NCI-H1092 treated with DMSO at 0.1 percent for 48 hours (cell line): Measurements from ENCODE around the gene FNDC7.
A peak's percentile ranks its signal among the peaks of the same experiment; 100 is the strongest.
"Not testable (repeated sequence)": the region's sequence is repeated elsewhere in the genome, so short reads cannot be mapped to it uniquely, and the experiment has no call there.

ENCODE experiments used
- DNase-seq: peaks from one replicate; lab custom pipeline; 2025; lab: John Stamatoyannopoulos, UW

FNDC7 gene, protein sequence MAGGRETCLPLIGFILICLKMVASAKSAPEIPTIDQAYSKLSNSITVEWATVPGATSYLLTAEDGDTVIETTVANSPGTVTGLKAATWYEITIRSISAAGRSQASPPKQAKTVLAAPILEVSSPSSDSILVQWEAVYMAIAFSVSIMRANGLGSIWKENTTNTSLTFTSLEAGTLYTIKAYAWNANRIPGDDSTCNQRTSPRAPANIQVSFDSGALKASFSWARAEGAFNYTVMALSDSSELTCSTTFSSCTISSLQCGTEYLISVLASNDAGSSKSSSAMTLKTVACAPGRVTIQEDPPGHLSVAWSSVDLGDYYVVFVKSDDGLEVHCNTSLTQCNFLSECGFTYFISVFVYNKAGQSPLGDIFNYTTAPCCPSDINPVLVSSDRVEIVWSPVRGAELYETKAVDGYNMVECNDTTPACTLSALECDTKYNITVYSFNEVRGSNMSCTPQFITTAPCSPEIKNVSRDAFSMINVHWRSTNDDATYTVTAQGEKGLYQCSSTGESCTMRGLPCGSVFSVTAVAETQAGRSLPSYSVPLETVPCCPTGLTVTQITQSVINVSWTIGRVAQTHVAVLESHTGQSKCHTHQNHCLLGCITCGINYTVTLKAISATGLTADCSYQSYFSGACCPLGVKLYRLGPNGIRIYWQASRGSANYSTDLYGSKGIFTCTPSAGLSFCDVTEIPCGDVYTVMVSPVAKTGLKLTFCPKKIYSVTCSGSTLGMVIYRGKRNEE

DNA sequence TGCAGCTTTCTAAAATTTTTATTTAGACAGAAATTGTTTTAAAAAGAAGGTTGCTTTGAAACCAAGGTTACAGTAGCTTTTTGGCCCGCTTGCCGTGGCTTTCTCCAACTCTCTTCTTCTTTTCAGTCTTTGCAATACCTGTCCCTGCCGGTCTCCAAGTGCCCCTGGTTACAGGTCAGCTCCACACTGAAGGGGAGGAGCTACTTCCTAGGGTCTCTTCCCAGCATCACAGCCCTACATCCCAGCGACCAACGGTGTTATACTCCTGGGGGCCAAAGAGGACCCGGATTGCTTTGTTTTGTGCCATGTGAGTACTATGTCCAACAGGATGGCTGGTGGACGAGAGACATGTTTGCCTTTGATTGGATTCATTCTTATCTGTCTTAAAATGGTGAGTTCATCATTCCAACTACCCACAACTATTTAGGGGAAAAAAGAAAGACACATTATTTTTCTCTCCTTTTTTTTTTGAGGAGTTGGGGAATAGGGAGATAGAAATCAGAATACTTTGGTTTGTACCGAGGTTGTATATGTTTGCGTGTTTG lies at the start of gene FNDC7:
FNDC7 (plus strand) TSS at position 303 of the 545 bp plus-strand sequence; CDS start at position 329, 26 bp downstream.
- no peak for DNase-seq

DNA sequence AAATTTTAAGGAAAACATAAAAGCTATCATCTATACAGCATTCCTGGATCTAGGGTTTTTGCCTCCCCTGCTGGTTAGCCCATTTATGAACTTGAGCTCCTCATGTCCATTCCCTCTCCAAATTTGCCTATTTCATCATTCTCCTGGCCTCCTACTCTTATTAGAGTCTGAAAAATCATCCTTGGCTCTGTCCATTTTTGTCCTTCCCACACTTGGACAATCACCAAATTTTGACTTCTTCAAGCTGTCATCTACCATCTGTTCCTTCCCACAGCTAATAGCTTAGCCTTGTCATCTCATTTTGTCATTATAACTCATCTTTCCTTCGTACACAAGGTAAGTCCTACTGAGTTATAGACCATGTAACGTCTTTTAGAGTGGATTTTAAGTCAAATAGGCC lies 49.6 kb upstream of the FNDC7 start:
- no peak for DNase-seq

DNA sequence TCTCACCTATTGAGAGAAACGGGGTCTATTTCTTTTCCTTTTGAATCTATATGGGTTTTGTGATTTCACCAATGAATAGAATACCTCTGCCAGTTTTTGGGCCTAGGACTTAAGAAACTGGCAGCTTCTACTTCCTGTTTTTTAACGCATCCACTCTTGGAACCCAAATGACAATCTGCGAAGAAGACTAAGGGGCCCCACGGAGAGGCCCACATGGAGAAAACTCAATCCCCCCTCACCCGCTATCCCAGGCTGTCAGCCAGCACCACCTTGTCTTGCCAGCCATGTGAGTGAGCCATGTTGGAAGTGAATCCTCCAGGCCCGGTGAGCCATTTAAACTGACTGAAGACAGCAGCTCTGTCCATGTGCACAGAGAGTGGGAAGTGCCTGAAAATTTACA lies 48.2 kb upstream of the FNDC7 start:
- no peak for DNase-seq

DNA sequence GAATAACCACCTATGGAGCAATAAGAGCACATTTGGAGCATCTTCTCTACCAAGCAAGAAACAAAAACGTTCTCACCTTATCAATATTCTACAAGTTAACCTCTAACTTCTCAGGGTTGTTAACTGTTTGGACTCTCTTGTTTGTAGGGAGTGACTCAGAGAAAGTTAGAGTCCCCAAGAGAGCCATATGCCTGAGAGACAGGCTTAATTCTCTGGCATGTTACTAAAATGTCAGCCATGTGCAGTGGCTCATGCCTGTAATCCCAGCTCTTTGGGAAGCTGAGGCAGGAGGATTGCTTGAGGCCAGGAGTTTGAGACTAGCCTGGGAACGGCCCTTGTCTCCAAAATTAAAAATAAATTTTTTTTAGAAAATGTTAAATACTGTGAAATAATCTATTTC lies 47.6 kb upstream of the FNDC7 start:
- no peak for DNase-seq

DNA sequence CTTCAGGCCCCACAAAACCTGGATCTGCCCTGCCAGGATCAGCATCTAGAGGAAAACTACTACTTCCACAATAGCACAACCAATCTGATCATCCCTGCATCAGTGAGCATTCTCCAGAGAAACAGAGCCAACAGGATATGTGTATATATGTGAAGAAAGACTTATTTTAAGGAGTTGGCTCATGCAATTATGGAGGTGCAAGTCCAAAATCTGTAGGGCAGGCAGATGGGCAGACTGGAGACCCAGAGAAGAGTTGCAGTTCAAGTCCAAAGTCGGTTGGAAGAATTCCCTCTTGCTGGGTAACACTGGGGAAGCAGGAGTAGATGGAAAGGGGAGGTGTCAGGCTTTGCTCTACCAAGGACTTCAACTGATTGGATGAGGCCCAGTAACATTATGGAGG lies 46.9 kb upstream of the FNDC7 start:
- no peak for DNase-seq

DNA sequence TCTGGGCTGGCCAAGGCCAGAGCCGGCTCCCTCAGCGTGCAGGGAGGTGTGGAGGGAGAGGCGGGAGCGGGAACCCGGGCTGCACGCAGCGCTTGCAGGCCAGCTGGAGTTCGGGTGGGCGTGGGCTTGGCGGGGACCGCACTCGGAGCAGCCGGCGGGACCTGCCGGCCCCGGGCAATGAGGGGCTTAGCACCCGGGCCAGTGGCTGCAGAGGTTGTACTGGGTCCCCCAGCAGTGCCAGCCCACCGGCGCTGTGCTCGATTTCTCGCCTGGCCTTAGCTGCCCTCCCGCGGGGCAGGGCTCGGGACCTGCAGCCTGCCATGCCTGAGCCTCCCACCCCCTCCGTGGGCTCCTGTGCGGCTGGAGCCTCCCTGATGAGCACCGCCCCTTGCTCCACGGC lies 45.3 kb upstream of the FNDC7 start:
- DNase-seq, result not testable (repeated sequence)

DNA sequence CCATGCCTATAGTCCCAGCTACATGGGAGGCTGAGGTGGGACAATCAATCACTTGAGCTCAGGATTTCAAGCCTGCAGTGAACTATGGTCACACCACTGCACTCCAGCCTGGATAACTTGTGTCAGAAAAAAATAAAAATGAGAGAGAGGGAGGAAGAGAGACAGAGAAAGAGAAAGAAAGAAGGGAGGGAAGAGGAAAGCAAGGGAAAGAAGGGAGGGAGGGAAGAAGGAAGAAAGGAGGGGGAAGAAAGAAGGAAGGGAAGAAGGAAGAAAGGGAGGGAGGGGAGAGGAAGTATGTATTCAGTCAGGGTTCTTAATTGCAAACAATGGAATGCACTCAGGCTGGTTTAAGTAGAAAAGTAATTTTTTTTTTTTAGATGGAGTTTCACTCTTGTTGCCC lies 43.9 kb upstream of the FNDC7 start:
- DNase-seq, result no peak

DNA sequence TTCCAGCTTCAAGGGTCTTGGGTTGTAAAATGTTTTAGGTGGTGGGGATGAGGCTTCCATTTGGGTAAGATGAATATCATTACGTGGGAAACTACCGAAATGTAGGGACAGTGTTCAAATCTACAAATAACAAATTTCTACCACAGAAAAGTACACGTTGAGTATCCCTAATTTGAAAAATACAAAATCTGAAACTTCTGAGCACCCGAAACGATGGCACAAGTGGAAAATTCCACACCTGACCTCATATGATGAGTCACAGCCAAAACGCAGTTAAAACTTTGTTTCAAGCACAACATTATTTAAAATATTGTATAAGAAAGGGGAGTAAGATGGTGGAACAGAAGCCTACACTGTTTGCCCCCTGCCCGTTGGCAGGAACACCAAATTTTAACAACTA lies 43.0 kb upstream of the FNDC7 start:
- DNase-seq, result no peak

DNA sequence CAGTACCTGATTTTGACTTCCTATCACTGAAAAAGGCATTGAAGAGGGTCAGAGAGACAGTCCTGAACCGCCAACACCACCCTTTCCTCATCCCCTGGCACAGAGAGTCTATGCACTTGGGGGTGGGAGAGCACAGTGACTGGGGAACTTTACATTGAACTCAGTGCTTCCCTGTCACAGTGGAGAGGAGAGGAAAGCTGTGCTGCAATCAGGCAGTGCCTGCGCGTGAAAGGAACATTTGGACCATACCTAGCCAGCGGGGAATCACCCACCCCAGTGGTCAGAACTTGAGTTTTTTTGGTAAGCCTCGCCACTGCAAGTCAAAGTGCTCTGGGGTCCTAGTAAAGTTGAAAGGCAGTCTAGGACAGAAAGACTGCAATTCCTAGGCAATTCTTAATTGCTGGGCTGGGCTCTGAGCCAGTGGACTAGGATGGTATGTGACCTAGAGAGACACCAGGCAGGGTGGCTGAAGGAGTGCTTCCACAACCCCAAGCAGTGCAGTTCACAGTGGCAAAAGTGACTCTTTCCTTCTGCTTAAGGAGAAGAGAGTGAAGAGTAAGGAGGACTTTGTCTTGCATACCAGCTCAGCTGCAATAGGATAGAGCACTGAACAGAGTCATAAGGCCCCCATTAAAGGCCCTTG lies 42.5 kb upstream of the FNDC7 start:
- DNase-seq, result no peak

DNA sequence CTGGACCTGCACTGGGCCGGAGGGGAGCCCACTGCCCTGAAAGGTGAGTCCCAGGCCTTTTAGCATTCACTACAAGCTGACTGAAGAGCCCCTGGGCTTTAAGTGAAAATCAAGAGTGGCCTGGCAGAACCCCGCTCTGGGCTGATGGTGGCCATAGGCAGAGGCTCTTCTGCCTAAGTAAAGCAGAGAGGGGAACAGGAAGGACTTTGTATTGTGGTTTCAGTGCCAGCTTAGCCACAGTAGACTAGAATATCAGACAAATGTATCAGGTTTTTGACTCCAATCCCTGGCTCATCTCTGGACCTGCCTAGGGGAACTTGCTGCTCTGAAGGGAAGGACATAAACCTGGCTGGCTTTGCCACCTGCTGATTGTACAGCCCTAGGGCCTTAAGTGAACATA lies 41.6 kb upstream of the FNDC7 start:
- DNase-seq, result no peak

DNA sequence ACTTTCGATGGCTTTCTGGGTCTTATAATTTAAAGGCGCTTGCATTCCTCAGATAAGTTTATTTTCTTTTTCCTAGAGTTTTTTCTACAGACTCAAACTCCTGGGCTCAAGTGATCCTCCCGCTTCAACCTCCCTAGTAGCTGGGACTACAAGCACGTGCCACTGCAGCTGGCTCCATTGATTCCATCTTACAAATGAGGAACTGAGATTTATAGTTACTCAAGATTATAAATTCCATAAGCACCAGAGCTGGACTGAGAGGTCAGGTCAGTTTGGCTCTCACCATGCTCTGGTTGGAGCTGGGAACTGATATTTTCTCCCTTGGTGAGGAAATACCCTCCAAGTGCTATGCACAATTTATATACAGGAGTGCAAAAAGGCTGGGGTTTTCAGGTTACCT lies 34.0 kb upstream of the FNDC7 start:
- no peak for DNase-seq

DNA sequence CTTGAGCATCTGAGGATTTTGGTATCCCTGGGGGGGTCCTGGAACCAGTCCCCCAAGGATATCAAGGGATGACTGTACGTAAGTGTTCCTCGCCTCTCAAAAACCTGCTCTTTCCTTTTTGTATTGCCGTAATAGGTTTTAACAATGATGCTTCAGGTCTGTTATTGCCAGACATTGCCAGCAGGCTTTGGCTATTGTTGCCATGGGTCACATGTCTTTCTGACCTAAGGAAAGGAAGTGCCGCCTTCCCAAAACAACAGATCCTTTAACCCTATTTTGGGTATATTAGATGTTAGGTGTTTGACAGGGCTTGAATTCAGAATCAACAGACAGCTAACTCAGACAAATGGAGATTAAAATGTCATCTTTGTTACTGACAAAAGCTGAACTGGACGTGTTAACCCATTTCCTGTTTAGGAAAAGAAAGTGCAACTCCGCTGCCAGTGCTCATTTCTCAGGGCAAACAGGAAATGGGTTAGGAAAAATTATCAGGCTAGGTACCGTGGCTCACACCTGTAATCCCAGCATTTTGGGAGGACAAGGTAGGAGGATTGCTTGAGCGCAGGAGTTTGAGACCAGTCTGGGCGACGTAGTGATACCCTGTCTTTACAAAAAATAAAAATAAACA lies 33.0 kb upstream of the FNDC7 start:
- no peak for DNase-seq

DNA sequence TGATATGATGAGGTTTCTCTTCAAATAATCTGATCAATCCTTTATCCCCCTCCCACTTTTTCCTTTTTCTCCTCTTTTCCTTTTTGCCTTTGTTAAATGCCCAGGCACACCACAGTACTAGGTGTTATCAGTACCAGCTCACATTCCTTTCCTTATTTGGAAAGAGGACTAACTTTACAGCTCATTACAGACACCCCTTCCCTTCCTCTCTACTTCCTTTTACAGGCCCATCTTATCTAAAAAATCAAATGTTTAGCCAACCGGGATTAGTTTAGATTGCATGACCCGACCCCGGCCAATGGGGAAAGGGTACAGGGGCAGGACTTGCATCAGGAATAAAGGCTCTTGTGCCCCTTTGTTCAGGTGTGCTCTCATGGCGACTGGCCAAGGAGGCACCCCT lies 31.0 kb upstream of the FNDC7 start:
- DNase-seq, result not testable (repeated sequence)

DNA sequence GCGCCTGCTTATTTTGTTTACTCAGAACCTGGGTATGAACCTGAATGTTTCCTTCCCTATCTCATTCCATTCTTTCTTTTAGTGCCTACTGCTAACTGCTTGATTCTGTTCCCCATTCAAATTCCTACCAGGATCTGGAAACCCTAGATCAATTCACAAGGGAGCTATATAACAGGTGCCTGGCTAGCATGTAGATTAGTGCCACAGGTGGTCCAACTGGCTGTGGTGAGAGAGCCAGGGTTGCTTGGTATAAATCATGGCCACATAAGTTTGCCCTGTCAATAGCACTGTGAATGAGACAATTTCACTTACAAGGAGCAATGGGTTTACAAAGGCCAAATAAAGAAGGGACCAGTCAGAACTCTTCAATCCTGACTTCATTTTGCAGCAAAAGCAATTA lies 27.2 kb upstream of the FNDC7 start:
- DNase-seq, result no peak

DNA sequence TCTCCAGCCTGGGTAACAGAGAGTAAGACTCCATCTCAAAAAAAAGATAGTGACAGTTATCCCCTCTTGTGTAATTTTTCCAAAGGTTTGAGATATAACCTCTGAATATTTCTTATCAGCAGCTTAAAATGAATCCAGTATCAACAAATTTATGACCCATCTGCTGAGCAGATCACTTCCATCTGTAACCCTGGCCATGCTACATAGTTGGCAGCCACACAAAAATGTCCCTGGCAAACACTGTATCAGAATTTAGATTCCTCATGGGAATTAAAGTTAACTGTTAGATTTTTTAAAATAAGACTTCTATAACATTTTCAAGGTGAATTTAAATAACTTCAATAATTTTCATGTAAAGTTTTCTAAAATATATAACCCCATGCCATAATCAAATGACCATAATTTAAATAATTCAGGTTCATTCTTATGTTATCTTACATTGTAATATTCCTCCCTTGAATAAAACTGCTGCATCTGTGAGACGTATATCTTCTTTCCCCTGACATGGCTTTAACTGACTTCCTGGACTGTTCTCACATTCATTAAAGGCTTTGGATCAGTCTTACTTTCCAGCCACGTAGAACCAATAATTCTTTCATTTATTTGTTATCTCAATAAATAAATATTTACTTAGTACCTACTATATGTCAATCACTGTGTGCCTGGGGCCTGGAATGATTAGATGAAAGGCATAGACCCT lies 25.9 kb upstream of the FNDC7 start:
- DNase-seq, result no peak

DNA sequence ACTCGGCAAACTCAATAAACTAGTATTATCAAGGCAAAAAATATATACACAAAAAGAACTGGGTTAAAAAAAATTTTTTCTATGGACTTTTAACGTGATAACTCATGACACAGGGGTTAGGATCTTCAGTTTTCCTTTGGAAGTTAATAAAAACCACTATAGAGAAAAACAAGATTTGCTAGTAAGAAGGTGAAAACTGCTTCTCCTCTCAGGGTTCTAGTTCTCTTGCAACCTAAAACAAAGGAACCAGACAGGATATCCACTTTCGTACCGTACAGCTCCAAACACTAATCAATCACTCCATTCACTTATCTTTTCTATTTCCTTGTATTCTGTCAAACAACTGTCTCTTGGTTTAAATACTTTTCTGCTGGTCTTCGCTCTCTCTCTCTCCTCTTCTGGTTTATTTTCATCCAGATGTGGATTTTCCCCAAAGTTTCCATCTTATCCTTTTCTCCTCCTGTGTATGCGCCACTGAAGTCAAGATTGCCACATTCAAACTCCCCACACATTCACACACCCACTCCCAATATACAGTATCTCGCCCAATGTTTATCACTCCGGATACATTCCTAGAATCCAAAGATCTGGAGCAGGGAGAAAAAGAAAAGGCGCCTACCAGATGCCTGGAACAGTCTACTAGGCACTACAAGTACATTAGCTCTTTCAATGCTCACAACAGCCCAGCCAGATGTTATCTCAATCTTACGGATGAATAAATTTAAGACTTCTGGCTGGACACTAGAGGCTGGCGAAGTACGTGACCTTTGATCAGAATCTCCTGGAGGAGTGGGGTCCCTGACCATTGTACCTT lies 21.4 kb upstream of the FNDC7 start:
- no peak for DNase-seq

DNA sequence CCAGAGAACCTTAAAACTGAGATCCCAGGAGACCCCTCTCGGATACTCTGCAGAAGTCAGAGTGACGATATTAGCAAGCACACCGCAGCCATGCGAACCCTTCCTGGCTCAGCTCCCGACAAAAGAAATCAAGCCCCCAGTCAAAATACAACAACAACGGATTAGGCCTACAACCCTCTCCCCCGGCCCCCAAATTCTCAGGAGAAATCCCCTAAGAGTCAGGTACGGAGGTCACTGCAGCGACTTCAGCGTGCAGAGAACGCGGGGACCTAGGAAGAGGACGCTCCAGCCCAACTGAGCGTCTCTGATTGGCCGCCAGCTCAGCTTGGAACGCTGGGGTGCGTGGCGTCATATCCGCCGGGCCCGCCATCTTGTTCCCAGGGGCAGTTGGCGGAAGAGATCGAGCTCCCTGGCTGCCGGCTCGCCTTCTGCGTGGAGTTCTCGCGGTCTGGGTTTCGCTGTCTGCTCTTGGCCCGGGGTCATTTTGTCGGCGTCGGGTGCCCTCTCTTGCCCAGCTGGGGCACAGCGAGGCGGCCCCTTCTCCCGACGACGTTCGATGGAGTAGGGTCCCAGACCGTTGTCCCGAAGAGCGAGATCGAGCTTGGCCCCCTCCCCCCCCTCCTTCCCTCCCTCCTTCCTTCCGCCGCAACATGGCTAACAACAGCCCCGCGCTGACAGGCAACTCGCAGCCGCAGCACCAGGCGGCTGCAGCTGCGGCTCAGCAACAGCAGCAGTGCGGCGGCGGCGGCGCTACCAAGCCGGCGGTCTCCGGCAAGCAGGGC lies 20.6 kb upstream of the FNDC7 start, which contains the start of gene PRPF38B:
PRPF38B (plus strand) TSS at position 369 of the 782 bp plus-strand sequence; CDS start at position 651, 282 bp downstream.
- DNase-seq, result peak; percentile 93

DNA sequence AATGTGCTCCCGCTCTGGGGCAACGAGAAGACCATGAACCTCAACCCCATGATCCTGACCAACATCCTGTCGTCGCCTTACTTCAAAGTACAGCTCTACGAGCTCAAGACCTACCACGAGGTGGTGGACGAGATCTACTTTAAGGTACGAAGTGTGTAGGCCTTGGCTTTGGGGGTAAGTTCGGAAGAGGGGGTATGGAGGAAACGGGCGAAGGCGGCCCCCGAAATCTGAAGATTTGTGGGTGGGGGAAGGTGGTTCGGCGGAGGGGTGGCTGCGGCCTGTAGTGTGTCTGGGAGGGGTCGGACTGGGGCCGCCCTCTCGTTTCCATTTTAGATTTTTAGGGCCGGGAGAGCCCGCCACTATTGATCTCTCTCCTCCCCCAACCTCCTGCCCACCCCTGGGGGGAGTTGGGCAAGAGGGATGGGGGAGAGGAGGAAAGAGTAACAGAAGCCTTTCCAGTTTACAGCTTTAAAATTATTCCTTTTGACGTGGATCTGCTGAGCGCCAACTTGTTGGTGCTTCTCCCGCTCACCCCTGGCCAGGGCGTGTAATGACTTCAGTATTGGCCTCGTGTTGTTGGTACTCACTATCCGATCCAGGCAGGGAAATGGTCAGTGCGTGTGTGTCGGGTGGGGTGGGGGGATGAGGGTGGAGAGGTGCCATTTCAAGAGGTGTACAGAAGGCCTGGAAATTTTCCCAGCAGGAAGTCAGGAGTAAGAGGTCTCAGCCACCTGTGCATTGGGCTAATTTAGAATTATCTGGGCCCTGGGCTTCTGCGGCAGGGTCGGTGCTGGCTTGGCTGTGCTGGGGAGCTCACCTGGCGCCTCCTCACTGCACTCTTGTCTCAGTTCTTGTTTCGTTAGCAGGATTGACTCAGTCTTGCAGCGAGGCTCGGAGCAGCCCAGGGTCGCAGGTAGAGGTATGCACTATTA lies 19.7 kb upstream of the FNDC7 start:
- peak; percentile 66 for DNase-seq

DNA sequence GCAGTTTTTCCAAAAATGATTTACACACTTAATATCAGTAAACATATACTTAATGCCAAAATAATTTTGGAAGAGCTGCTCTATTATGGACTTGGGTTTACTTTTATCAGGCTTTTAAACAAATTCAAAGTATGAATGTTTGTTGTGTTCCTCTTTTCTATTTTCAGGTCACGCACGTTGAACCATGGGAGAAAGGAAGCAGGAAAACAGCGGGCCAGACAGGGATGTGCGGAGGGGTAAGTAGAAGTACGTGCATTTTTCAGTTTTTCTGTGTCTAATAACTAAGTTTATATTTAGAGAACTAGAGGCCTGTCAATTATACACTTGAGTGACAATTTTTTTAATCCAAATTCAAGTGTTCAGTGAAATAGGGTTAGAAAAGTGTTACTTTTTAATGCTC lies 17.2 kb upstream of the FNDC7 start:
- no peak for DNase-seq
